HG03196 (cell line): ENCODE results near the gene MAB21L3.

Source experiments
- ATAC-seq: cut with Tn5 transposase; IDR thresholded peaks from one replicate; pipeline ENCODE4 v1.9.1; 2021; ENCODE audit not compliant: unreplicated experiment

MAB21L3 gene

DNA sequence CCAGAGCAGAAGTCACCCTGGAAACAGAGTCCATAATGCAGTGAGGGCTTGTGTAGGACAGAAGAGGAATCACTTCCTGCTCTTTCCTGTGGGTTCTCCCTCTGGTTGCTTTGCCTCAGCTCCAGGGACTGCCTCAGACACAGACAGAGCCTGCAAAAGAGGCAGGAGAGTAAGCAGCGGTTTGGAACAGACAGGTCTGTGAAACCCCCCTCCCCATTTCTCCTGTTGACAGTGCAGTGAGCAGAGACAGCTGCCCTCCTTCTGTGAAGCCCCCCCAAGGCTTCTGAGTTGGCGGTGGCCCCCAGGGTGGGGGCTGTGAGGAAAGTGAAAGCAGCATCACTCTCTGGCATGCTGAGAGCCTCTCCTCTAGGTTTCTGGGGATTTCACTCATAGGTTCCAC lies 53.0 kb downstream of the MAB21L3 start:
- no peak for ATAC-seq

DNA sequence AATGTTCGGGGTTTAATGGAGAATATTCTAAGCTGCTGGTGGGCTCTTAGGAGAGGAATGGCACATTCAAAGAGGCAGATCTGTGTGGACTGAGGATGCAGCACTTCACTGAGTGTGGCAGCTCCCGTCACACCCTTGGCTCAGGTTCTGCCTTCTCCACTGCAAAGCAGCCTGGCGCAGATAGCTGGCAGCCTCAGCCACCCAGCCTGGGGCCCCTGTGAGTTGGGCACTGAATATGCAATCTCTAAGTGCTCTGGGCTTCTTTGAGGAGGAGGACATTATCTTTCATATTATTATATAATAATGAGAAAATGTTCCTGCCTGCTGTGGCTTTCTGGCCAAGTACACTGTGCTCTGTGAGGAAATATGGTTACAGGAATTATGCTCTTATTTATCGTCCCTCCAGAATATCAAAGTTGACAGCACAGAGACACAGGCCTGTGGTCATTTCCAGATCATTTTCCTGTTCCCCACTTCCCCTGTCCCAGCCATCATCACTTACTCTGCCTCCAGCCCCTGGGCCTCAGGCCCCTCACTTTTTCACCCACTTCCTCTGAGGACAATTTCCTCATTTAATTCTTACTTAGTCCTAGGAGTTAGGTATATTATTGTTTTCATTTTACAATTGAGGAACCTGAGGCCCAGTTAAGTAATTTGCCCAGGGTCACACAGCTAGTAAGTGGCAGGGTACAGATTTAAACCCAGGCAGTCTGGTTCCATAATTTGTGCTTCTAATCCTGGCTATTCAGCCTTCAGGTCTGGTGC lies 53.6 kb downstream of the MAB21L3 start:
- ATAC-seq, result no peak

DNA sequence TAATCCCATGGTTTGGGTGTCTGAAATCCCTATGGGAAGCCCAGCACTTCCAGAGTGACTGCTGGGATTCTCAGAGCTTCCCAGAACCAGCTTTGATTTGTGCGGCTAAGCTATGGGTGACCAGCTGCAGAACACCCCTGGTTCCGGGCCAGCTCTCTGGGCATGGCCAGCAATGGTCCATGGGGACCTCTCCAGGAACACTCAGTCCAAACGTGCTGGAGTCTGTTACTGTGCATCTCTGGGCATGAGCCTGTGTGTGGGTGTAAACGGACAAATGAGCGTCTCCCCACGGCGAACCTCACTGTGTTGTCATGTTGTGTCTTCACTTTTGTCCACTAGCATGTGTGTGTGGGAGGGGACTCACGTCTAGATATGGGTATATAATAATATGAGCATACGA lies 54.4 kb downstream of the MAB21L3 start:
- ATAC-seq, result no peak

DNA sequence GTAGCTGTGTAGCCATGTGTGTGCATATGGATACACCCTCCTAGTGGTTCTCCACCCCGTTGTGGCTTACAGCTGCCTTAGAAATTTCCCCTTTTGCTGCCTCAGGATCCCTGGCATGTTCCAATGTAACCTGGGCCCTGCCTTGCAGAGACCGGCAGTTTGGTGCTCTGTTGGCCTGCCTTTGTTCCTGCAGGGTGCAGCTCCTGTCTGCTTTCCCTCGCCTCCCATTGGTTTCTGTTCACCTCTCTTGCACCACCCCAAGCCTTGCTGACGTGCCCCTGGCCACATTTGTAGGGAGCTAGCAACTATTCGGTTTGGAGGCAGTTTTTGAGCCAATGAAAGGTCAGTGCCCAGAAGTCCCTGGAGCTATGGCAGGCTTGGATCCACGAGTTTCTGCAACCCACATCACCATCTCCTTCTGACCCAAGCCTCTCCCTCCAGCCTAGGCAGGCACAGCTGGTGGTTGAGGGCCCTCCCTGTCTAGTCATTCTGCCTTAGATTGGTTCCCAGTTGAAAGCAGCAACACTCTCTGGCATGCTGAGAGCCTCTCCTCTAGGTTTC lies 54.9 kb downstream of the MAB21L3 start:
- ATAC-seq, result no peak

DNA sequence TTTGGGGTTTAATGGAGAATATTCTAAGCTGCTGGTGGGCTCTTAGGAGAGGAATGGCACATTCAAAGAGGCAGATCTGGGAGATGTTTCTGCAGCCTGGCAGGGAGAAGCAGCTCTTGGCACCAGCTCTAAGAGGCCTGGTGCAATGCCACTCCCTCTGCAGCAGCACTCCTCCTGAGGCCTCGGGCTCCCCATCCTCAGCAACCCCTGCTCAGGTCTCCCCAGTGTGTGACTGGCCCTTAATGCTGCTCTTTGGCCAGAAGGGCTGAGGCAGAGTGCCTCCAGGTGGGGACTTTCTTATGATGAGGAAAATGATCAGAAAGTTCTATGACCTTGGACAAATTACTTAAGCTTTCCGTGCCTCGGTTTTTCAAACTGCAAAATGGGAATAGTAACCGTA lies 55.5 kb downstream of the MAB21L3 start:
- ATAC-seq, result no peak

DNA sequence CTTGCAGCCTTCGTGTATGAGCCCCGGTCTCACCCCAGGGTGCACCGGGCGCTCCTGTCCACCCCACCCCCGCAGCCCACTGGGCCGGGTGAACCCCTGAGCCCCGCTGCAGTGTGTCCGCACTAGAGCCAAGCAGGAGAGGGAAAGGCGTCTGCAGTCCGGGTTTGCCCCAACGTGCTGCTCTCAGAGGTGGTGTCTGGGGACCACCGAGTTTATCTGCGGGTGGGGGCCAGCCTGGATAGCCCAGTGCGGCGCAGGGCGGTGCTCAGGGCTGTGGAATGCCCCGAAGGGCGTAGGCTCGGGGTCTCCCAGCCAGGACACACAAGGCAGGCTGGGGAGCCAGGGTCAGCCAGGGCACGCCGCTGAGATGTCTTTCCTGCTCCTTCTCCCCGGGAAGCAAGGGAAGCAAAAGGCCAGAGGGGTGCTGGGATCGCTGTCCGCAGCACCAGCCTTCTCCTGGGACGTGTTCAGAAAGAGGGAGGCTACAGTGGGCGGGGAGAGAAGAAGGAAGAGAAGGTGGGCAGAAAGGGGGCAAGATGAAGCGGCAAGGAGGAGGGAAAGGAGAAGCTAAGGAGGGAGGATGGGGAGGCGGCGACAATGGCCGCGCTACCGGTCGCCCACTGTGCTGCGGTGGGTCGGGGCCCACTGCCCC lies 56.6 kb downstream of the MAB21L3 start:
- no peak for ATAC-seq

DNA sequence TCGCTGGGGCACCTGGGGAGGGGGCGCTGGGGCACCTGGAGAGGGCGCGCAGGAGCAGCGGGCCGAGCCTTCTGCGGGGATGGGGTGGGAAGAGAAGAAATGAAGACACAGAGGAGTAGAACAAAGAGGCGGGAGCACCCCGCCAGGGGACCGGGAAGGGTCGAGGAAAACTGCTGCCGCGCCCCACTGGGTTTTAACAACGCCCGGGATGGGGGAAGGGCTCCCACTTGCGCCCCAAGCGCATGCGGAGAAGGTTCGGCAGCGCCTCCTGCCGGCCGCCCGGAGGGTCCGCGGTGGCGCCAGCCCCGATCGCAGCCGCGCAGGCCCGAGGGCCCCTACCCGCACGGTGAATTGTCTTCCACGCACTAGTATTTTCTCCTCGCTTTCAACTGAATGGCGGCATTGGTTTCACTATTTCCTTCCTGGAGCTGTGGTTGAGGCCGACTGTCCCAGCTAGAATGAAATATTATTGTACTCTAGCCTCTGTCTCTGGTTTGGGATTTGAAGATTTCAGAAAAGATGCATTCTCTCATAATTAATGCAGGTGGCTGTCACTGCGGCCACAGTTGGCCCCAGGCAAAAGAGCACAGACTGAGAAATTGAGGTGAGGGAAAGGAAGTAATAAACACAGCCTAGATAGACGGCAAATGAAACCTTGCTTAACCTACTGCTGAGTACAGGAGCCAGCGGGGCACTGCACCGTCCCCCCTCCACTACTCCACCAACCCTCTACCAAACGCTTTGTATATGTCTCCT lies 57.3 kb downstream of the MAB21L3 start:
- ATAC-seq, result peak; percentile 84

DNA sequence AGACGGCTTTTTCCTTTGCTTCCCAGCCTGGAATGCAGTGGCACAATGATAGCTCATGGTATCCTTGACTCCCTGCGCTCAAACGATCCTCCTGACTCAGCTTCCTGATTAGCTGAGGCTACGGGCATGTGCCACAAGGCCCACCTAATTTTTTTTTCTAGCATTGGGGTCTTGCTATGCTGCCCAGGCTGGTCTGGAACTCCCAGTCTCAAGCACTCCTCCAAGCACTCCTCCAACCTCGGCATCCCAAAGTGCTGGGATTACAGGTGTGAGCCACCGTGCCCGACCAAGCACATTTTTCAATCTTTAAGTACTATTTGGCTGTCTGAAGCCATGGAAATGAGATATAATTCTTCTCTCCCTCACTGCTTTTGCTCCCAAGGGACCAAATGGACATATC lies 58.7 kb downstream of the MAB21L3 start:
- no peak for ATAC-seq

DNA sequence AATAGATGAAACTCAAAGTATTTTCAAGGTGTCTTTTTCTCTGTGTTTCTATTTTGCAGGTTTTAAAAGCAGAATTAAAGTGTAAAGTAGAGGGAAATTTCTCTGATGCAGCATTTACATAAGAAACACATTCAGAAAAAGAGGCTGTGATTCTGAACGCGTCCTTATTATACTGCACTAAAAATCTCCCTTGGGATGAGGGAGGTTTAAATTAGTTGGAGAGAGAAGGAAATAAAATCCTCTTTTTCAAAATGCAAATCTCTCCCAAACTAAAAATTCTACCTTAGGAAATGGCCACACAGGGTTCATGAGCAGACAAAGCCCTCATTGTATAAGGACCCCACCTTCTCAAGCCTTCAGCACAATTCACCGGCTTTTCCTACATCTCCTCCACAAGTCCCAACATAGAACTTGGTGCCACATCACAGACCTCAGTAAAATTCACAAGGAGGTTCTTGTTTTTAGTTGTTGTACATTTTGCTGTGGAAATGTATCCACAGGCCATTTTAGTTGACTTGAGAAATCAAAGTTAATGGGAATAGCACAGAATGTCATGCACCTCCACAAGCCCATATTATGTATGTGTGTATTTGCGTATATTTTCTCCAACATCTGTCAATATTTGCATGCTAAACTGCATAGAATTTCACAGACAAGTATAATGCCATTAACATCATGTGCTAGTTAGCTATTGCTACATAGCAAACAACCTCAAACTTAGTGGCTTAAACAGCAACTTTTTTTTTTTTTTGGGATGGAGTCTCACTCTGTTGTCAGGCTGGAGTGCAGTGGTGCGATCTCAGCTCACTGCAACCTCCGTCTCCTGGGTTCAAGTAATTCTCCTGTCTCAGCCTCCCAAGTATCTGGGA lies 59.8 kb downstream of the MAB21L3 start:
- no peak for ATAC-seq

DNA sequence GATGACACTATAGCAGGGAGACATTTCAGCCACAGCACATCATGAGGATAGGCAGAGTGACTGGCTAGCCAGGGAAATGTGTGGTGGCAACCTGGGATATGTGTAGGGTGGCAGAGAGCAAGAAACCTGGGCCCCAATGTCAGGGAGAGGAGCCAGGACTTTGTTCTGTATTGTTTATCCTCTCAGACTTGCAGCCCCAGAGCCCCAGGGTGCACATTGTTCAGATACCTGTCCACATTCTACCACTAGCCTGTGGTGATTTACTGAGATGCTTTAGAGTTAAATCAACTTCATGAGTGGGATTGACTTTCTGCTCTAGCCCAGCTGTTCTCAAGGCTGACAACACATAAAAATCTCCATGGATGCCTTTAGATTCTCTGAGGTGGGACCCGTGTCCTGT lies 61.5 kb downstream of the MAB21L3 start:
- no peak for ATAC-seq

DNA sequence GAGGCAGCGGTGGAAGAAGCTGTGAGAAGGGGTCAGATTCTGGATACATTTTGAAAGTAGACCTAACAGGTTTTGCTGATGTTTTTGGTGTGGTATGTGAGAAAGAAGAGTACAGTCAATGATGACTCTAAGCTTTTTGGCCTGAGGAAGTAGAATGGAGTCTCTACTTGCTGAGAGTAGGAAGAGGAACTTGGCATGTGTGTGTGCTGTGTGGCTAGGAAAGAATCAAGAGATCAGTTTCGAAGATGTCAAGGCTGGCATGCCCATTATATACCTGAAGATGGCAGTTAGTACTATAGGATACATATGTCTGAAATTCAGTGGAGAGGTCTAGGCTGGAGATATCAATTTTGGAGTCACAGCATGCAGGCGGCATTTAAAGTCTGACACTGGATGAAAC lies 64.4 kb downstream of the MAB21L3 start:
- no peak for ATAC-seq

DNA sequence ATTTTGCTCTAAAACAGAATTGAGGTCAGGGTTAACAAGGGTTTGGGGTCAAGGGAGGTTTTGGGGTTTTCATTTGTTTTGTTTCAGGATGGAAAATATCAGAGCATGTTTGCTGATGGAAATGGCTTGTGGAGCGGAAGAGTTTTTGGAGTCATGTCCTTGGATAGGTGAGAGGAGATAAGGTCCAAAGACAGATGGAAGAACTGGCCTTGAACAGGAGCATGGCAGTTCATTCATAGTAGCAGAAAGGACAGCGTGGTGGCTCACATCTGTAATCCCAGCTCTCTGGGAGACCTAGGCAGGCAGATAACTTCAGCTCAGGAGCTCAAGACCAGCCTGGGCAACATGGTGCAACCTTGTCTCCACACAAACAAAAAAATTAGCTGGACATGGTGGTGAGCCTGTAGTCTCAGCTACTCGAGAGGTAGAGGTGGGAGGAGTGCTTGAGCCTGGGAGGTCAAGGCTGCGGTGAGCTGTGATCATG lies 65.1 kb downstream of the MAB21L3 start:
- no peak for ATAC-seq

DNA sequence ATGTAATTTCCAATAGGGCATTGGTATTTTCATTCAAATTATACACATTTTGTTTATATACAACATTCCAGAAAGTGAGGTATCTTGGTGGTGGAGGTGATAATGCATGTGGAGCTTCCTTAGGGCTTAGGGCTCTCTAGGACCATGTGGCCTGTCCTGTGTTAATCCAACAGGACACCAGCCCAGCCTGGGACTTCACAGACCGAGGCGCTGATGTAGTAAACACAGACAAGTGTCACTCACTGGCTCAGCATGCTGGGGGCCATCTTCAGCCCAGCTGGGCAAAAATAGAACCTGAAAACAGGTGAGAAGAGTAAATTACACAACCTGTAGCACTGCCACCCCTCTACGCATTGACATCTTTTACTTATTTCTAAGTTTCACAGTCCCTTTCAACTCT lies 66.7 kb downstream of the MAB21L3 start:
- no peak for ATAC-seq

DNA sequence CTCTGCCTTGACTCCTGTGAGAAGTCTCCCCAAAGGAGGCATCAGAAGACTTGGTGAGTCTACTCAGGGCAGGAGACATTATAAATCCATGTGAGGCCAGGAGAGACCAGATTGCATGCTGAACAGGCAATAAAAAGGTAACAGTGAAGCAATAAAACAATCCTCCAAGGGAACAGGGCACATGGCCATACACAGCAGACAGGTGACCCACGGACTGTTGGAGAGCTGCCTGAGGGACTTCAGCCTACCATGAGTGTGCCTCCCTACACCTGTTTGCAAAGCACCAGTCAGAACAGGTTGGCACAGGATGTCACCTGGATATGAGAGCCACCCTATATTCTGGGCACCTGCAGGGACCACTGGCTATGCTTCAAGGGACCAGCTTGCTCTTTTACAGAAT lies 67.6 kb downstream of the MAB21L3 start:
- no peak for ATAC-seq

DNA sequence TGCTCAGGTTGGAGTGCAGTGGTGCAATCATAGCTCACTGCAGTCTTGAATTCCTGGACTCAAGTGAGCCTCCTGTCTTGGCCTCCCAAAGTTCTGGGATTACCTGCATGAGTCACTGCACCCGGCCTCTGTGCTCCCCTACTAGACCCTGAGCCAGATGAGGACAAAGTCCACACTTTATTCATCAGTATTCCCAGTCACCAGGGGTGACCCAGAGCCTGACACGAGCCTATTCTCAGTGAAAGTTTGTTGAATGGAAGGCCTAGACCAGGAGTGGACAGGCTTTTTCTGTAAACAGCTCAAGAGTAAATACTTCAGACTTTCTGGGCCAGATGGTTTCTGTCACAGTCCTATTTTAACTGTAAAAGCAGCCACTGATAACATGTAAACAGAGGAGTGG lies 68.2 kb downstream of the MAB21L3 start:
- ATAC-seq, result no peak

DNA sequence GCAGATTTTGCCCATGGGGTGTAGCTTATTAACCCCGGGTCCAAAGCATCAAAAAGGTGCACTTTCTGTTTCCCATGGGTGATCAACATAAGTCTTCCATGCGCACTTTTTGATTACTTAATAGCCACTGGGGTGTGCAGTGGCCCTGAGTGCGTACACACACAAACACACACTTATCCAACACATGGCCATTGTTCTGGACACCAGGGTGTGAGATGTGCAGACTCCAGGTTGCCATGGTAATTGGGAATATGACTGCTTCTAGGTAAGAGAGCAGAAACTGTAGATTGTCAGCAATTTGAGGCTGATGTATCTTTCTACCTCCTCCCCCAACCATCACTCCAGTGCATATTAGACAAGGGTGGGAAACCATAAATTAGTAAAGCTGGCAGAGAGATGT lies 68.8 kb downstream of the MAB21L3 start:
- no peak for ATAC-seq

DNA sequence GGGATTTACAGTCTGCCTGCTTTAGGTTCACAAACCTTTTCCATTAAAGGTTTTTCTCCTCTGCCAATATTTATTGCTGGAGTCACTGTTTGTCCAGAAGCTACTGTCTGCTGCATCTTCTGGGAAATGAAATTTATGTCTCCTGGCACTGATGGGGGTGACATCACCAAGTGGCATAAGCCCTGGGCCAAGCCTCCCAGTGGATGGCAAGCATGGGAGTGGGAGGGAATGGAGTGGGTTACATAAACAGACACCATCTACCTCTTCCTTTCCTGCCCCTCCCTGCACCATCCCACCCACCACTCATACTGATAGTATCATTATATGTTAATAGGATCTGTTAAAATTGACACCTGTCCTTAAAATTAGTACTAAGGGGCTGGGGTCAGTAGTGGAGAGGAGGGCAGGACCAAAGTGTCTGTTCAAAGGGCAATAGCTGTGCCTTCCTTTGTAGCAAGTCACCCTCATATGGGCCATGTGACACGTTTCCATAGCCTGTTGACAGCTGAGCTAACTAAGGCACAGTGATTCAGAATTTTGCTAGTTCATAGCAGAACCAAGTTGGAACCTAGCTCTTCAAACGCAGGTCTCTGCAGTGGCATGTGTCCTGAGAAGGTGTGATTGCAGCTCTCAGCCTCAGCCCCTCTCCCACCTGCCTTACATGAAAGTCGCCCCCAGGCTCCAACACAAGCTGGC lies 71.0 kb downstream of the MAB21L3 start:
- ATAC-seq, result no peak
